HG03565 (cell line): ENCODE measurements around the gene SOAT2.

ENCODE experiments used
- ATAC-seq: cut with Tn5 transposase; IDR thresholded peaks from one replicate; pipeline ENCODE4 v1.9.1; 2021; ENCODE audit warnings: mild to moderate bottlenecking, moderate library complexity; ENCODE audit not compliant: unreplicated experiment

Gene SOAT2

GRCh38 chr12:53102883-53103807 lies at the start of gene SOAT2:
Gene SOAT2 (plus strand): TSS chr12:53103486. CDS start chr12:53103578, 92 bp downstream.
- ATAC-seq: no peak

- peak; percentile 79 for ATAC-seq
These were observed 49.0 kb upstream of the SOAT2 start for GRCh38 chr12:53054112-53054878.

GRCh38 chr12:53055471-53056266 lies 47.6 kb upstream of the SOAT2 start:
- no peak for ATAC-seq

- ATAC-seq: no peak
These were observed 47.0 kb upstream of the SOAT2 start for GRCh38 chr12:53056296-53056695.

GRCh38 chr12:53056901-53057300 lies 46.4 kb upstream of the SOAT2 start:
- no peak for ATAC-seq

- no peak for ATAC-seq
These were observed 45.3 kb upstream of the SOAT2 start for GRCh38 chr12:53057816-53058500.

- ATAC-seq: no peak
These were observed 44.4 kb upstream of the SOAT2 start for GRCh38 chr12:53058674-53059433.

- no peak for ATAC-seq
These were observed 43.7 kb upstream of the SOAT2 start for GRCh38 chr12:53059434-53060063.

- no peak for ATAC-seq
These were observed 43.1 kb upstream of the SOAT2 start for GRCh38 chr12:53060064-53060720.

GRCh38 chr12:53060721-53061276 lies 42.5 kb upstream of the SOAT2 start:
- no peak for ATAC-seq

GRCh38 chr12:53061404-53062010 lies 41.8 kb upstream of the SOAT2 start:
- ATAC-seq: no peak

GRCh38 chr12:53062011-53062961 lies 41.0 kb upstream of the SOAT2 start:
- ATAC-seq: no peak

GRCh38 chr12:53062977-53063707 lies 40.1 kb upstream of the SOAT2 start:
- ATAC-seq: no peak

- no peak for ATAC-seq
These were observed 39.3 kb upstream of the SOAT2 start for GRCh38 chr12:53063708-53064612.
